ENCODE results near the gene MAST3. TPM values are rescaled to one million over a fixed set of nuclear protein-coding genes. Genes with fewer than 3 reads are reported as not detected.
"Not testable (repeated sequence)": the region's sequence is repeated elsewhere in the genome, so short reads cannot be mapped to it uniquely, and the experiment has no call there.

Gene MAST3
- total RNA-seq, 1 donor from 2014 or later, result 4.6 TPM

DNA sequence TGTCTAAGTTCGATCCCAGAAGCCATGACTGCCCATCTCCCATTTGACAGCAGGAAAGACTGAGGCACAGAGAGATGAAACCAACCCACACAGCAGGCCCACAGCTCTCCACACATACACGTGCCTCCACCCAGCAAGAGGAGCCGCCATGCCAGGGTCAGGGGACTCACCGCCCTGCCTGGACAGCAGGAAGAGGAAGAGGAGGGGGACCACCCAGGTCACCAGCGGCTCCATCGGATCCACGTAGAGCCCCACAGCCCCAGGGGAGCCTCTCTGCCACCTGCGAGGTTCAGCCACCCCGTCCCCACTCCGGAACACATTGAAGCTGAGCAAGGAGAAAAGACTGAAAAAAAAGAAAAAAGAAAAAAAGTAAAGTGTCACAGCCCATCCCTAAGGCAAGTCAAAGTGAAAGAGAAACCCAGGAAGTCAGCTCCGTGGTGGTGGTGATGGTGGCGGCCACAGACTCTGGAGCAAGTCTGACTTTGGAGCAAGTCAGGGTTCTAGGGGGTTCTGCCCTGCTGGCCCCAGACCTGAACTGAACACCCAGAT, 10.9 kb upstream of the MAST3 start, which contains the start of gene IL12RB1:
TSS of gene IL12RB1 (minus strand) at position 345 of the 549 bp plus-strand sequence. CDS start at position 234, 111 bp downstream.
- no peaks in the 10 kb centered on the region for H3K4me1 ChIP-seq
- peaks cover 41% of the 10 kb centered on the region for H3K27me3 ChIP-seq (ENCODE audit: low read depth)
- intact Hi-C loops (cut with micrococcal nuclease), result no loop called here
- H3K9me3 ChIP-seq (replicated peaks), result no peaks in the 10 kb centered on the region
- H3K36me3 ChIP-seq, result no peaks in the 10 kb centered on the region
- H3K4me3 ChIP-seq, result peak within 1 kb of the TSS; percentile 47
- TF ChIP-seq, protein P1, sequence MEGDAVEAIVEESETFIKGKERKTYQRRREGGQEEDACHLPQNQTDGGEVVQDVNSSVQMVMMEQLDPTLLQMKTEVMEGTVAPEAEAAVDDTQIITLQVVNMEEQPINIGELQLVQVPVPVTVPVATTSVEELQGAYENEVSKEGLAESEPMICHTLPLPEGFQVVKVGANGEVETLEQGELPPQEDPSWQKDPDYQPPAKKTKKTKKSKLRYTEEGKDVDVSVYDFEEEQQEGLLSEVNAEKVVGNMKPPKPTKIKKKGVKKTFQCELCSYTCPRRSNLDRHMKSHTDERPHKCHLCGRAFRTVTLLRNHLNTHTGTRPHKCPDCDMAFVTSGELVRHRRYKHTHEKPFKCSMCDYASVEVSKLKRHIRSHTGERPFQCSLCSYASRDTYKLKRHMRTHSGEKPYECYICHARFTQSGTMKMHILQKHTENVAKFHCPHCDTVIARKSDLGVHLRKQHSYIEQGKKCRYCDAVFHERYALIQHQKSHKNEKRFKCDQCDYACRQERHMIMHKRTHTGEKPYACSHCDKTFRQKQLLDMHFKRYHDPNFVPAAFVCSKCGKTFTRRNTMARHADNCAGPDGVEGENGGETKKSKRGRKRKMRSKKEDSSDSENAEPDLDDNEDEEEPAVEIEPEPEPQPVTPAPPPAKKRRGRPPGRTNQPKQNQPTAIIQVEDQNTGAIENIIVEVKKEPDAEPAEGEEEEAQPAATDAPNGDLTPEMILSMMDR (IDR thresholded peaks at IDR 0.05; ENCODE audit: borderline replicate concordance), result no peak
- no peak for DNase-seq
- no peak within 1 kb of the TSS for H3K27ac ChIP-seq (replicated peaks)

DNA sequence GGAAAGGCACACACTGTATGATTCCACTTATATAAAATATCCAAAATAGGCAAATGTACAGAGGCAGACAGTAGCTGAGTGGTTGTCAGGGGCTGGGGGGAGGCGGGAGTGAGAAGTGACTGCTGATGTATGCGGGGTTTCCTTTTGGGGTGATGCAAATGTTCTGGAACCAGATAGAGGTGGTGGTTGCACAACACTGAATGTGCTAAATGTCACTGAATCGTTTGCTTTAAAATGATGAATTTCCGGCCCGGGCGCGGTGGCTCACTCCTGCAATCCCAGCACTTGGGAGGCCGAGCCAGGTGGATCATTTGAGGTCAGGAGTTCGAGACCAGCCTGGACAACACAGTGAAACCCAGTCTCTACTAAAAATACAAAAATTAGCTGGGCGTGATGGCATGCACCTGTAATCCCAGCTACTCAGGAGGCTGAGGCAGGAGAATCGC, 8.5 kb upstream of the MAST3 start:
- H3K27me3 ChIP-seq (ENCODE audit: low read depth), result peaks cover 39% of the 10 kb centered on the region
- peak; percentile 26 for DNase-seq
- H3K4me3 ChIP-seq; H3K36me3 ChIP-seq; H3K9me3 ChIP-seq (replicated peaks); intact Hi-C loops (cut with micrococcal nuclease); H3K4me1 ChIP-seq; H3K27ac ChIP-seq (replicated peaks): not testable (repeated sequence)

DNA sequence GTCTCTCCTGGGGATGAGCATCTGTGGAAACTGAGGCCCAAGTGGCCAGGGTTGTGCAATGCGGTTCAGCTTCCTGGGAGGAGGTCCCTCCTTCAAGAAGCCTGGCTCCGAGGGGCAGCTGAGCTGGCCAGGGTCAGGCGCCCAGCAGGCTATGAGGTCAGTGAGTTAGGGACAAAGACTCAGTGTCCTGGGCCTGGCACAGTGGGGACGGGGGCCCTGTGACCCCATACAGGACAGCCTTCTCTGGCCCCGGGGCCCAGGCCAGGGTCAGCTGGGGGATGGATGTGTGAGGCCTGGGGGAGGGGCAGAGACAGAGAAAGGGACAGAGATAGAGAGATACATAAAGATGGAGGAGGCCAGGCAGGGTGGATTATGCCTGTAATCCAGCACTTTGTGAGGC, 7.9 kb upstream of the MAST3 start:
- intact Hi-C loops (cut with micrococcal nuclease), result no loop called here
- no peak overlapping the region for H3K27ac ChIP-seq (replicated peaks)

DNA sequence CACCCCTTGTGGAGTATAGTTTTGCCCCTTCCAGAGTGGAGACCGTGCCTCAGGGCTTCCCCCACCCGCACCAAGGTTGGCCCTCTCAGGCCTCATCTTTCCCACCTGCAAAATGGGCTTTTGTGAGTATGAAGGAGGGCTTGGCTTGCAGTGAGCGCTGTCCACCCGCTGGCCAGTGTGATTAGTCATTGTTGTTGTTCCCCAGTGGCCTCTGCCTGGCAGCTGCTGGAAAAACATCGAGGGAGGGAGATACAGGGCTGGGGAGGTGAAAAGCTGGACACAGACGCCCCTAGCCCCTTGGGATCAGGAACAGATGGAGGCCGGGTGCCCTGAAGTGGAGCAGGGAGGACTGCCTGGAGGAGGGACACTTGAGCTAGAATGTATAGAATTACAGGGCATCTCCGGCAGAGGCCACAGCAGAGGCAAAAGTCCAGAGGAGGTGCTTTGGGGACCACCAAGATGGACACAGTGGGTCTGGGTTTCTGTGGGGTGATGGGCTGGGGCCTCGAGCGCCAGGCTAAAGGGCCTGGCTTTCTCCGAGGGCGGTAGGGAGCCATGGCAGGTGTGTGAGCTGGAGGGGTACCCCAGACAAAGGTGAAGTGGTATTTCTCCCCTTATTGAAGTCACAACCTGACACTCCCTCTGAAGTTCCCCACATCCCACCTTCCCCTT, 6.9 kb upstream of the MAST3 start:
- DNase-seq, result no peak
- Histone ChIP-seq H3K27ac (replicated peaks) (no peak overlapping the region), H3K4me3 (no peak overlapping the region), H3K36me3 (no peaks in the 10 kb centered on the region), H3K4me1 (no peaks in the 10 kb centered on the region), H3K27me3 (ENCODE audit: low read depth) (peaks cover 33% of the 10 kb centered on the region), H3K9me3 (replicated peaks) (no peaks in the 10 kb centered on the region)
- intact Hi-C loops (cut with micrococcal nuclease), result no loop called here
- TF ChIP-seq, protein P1 (IDR thresholded peaks at IDR 0.05; ENCODE audit: borderline replicate concordance), result no peak

More for the DNA sequence above, 7.9 kb upstream of the MAST3 start:
- DNase-seq, result no peak
- H3K4me3 ChIP-seq, result no peak overlapping the region
- H3K27me3 ChIP-seq (ENCODE audit: low read depth), result peaks cover 42% of the 10 kb centered on the region
- TF ChIP-seq, protein P1 (IDR thresholded peaks at IDR 0.05; ENCODE audit: borderline replicate concordance), result no peak
- H3K4me1 ChIP-seq, result no peaks in the 10 kb centered on the region
- no peaks in the 10 kb centered on the region for H3K36me3 ChIP-seq
- no peaks in the 10 kb centered on the region for H3K9me3 ChIP-seq (replicated peaks)

DNA sequence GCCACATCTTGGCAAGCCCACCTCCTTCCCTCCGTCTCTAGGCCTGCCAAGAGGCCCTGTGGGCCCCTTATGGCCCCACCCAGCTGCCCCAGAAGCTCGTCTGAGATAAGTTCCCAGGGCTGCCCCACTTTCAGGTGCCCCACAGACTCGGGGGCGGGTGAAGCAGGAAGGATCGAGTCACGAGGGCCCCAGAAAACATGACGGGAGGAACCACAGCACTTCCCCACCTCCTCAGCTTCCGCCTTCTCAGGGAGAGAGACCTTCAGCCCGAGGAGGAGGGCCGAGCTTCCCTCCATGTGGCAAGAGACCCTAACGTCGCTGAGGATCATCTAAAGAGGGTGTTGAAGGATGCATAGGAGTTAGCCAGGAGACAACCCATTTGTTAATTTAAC, 6.4 kb upstream of the MAST3 start:
- H3K9me3 ChIP-seq (replicated peaks), result no peaks in the 10 kb centered on the region
- peaks cover 37% of the 10 kb centered on the region for H3K27me3 ChIP-seq (ENCODE audit: low read depth)
- no peaks in the 10 kb centered on the region for H3K36me3 ChIP-seq
- H3K4me3 ChIP-seq, result no peak overlapping the region
- TF ChIP-seq, protein P1 (IDR thresholded peaks at IDR 0.05; ENCODE audit: borderline replicate concordance), result no peak
- no peaks in the 10 kb centered on the region for H3K4me1 ChIP-seq
- peak; percentile 52 for DNase-seq
- intact Hi-C loops (cut with micrococcal nuclease), result no loop called here
- no peak overlapping the region for H3K27ac ChIP-seq (replicated peaks)

All from left ventricle myocardium inferior (tissue), 1 donor.